Measurements from ENCODE around the gene NR2F2.

NR2F2 gene

DNA sequence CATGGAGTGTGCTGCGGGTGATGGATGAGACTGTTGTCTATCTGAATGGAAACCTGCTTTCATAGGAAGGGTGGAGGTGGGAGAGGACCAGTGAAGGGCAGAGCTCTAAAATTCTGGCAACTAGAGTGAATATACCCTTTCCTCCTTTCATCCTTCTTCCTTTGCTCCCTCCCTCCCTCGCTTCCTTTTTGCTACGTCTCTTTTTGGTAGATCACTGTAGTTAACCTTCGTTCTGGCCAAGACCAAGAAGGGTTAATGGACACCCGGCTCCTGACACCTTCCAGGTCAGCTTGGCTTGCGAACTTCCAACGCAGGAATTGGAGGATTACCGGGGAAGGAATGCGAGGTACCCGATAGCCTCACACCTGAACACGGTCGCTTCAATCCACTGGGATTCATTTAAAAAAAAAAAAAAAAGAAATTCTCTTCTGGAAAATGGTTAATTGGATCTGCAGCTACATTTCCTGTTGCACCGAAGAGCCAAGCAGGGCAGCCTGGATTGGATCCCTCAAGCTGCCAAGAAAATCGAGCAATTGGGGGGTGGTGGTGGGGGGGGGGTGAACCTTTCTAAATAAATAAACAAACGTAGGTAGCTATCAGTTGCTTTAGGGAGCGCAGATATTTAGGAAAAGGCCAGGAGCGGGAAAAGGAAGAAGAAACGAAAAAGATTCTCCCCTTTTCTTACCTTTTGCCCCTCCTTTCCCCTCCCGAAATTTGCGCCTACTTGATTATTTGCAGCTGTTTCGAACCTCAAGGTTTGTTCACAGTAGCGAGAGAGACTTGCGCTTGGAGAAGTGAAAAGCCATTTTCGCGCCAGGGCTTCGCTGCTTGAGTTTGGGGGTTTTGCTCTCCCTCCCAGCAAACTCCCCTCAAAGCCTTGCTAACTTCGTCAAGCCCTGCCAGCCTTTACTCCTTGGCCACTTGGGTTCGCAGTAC is 9.5 kb upstream of the NR2F2 start:
- peak in 1 of 2 experiments; percentile 22 for DNase-seq

DNA sequence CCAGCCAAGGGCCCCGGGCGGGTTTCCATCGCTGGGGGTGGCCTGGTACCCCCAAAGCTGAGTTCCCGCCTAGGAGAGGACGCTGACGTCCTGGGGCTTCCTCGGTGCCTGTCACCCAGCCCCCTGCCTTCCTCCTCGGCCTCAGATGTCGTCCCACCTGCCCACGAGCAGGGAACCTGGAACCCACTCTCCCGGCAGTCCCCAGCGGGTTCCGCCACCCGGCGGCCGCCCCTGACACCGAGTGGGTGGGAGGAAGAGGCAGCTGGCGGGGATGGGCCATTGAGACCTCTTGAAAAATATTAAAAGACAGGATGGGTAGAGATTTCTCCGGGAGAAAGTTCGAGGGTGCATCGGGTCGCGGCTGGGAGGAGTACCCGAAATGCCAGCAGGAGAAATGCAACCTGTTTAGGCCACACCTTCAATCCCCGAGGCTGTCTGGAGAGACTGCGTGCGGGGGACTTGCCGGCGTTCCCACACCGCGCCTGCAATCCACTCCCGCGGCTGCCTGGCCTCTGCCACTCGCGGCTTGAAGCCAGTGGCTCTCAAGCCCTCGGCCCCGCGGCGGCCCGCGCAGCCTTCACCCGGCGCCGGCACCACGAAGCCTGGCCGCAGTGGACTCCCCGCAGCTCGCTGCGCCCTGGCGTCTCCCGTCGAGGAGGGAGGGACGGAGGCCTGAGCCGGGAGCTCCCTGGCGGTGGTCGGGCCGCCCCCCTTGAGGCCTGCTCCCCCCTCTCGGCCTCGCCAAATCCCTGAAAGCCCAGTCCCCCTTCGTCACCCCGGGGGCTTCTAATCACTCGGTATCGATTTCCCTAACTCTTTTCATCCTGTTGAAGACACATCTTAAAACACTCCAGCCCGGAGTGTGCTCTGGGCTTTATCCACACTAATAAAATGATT is 8.6 kb upstream of the NR2F2 start:
- DNase-seq = peak; percentile 48 to 66

DNA sequence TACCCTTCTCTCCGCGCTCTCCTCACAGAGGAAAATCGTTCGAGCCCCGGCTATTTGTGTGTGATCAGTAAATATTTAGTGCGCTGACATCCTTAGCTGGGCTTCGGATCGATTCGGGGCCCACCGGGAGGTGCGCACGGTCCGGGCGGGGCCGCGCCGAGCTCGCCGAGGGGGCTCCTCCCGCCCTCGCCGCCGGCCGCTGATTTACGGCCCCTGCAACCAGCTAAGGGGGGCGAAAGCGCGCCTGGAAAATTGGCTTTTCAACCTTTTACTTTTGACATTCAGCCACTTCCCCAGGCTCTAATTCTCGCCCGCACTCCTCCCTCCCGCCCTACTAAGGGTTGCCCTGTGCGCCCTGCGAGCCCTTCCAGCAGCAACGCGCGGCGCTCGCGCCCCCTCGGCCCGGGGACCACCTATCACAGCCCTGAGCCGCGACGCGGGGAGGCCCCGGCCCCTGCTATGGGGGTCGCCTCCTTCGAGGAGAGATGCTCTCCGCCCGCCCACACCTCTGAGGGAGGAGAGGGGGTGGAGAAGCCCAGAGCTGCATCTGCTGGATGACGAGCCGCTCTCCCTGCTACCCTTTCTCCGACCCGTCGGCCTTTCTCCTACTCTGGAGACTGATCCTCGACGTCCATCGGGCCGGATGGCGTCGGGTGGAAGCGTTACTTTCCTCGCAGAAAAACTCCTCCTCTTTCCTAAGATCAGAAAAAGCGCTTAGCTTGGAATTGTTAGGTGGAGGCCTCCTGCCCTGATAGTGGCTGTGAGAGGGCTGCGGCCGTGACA is 7.8 kb upstream of the NR2F2 start:
- no peak for DNase-seq

DNA sequence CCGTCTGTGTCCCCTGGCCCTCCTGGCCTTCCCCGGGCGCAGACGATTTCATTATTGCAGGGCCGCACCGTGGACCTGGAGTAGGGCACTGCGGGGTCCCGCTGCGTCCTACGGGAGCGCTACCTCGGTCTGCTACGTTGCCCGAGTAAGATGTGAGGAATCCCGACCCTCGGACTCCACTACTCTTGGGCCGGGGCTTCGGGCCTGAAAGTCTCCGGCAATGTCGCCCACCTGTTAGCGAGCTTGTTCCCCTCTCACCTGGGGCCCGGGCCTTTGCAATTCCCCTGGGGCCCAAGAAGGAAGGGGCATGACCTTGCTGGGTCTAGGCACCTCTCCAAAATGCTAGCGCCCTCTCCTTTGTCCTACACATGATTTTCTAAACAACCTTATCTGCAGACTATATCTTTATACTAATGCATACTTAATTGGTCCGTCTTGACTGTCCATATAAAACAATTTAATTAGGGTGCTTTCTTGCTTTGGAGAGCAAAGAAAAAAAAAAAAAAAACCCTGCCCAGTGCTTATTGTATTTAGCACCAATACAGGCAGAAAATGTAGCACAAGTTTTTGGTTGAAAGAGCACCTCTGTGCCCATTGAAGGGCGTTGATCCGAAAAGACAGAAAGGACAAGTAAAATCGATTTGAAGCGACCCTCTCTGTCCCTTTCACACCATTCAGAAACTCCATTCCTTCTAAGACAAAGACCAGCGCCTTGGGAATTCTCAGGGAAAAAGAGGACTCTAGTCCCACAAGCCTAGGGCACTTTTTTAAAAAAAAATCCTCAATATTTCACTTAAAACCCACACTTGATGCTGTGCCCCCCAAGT is 7.0 kb upstream of the NR2F2 start:
- DNase-seq = no peak

DNA sequence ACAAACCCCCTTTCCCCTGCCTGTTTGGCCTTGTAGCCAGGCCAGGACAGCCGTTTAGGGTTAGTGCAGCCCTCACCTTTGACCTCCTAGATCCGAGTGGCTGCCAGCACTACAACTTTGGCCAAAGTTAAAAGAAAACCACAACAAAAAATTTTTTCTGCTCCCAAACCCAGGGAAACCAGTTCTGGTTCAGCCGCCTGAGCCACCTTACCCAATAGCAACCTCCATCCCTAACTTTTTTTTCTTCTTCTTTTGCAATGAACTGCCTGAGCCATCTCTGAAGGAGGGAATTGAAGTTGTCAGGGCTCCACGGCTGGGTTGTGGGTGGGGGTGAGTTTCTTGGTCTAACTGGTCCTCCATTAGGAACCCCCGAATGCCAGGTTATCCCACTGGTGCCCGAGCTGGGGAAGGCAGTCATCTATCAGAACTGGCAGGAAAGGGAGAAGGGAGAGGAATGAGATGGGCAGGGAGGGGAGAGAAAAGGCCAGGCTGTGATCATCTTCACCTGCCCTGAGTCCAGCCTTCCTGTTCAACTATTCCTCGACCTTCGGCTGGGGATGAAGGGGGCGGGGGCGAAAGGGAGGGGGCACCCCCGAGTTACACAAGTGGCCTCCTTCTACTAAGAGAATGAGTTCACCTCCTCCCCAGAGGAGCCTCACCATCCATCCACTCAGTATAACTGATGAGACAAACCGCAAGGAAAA is 6.2 kb upstream of the NR2F2 start:
- no peak for DNase-seq

DNA sequence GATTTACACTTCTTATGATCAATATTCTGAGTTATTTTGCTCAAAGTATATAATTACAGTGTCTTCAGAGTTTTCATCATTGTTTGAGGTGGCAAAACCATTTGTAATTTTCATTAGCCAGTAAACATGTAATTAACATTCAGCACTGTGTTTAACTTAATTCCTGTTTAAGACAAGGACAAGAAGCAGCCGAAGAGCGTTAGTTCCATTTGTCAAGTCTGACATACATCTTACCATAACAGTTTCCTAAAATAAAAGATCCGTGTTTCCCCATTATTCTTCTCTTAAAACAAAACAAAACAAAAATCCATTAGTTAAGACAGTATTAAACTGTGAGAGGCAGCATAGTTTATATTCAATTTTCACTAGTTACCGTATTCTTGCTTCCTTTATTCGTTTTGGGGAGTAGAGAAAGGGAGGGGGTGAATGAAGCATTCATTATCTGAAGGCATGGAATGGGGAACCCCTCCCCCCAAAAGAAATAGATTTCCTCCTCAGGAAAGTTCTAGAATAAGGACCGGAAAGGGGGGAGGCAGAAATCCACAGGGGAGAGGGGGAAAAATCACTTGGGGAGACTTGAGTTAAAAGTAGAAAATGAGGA is 5.5 kb upstream of the NR2F2 start:
- DNase-seq = no peak

DNA sequence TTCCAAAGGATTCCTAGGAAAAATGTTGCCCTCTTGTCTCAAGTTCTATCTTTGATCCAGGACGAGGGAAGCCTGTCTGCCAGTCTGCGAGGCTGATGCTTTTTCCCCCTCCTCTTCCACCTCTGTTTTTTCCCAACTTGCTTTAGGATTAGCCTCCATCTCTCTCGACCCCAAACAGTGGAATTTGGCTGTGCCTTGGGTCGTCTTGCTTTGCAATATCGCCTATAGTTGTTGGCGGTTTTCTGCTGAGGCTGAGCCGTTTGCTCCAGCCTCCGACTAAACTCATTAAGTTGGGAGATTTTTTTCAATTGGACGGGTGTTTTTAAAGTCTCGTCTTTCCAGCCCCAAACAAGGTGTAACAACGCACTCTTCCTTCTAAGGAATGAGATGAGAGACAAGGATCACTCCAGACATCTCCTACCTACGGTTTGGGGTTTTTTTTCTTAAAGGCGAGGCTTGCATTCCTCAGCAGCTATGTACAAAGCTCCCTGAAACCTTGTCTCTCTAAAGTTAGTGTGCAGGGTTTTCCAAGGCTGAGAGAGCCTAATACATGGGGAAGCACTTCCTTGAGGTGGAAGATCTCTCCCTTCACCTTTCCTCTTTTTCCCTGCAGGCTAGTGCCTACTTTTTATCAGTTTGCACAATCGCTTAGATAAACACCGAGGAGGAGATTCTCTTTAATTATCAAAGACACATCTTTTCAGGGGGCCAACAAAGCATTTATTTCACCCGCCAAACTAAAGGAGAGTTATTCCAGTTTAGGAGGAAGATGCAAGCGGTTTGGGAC is 4.8 kb upstream of the NR2F2 start:
- DNase-seq = no peak

DNA sequence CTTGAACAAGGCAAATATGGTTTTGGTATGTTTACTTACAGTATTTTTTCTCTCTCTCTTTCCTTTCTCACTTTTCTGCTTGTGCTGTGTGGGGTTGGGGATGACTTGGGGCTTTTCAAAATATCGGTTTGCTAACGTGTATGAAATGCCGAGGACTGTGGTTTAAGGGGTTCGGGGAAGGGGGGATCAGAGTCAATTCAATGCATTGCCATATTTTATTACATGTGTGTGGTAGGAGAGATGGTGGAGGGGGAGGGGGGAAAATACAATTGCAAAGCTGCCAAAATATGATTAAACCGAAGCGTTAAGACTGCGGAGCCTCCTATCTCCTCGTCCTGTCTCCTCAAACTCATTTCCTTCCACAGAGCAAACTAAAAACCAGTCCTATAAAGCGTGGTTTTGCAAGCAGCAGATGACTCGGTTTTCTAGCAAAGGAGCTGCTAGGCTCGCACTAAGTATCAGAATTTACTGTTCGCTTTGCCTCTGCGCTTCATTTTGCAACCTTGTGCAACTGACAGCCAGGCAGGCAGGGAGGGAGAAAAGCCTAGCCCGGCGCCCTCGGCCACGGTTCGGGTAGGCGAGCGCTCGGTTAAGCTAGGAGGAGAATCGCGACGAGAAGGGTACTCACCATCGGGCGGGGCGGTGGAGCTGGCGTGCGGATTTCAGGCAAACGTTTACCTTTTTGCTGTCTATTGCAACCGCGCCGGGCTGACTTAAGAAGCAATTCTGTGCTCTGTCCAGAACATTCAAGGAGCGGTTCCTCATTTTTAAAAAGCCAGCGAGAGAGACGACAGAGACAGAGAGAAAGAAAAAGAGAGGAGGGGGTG is 4.0 kb upstream of the NR2F2 start:
- peak in 1 of 2 experiments; percentile 71 for DNase-seq

DNA sequence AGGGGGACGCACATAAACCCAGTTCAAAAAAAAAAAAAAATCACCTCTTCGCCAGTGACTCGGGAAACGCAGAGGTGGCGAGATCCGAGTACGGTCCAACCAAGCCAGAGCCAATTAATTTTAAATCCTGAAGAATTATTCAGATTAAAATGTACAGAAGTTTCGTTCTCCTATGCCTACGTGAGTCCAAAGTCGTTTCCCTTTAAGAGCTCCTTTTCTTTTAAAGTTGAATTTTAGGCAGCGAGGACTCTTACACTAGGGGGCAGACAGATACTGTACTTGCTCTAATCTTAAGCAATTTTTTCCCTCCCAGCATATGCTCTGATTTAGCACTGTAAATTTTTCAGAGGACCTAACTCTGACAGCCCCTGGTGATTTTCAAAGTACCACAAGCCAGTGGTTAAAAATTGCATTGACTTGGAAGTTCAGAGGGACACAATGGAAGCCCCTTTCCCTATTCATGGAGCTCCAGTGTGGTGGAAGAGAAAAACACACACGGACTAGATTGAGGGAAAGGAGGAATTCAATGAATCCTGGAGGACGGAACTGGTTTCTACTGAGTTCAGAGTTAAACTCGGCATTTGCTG is 3.3 kb upstream of the NR2F2 start:
- peak; percentile 76 to 92 for DNase-seq

DNA sequence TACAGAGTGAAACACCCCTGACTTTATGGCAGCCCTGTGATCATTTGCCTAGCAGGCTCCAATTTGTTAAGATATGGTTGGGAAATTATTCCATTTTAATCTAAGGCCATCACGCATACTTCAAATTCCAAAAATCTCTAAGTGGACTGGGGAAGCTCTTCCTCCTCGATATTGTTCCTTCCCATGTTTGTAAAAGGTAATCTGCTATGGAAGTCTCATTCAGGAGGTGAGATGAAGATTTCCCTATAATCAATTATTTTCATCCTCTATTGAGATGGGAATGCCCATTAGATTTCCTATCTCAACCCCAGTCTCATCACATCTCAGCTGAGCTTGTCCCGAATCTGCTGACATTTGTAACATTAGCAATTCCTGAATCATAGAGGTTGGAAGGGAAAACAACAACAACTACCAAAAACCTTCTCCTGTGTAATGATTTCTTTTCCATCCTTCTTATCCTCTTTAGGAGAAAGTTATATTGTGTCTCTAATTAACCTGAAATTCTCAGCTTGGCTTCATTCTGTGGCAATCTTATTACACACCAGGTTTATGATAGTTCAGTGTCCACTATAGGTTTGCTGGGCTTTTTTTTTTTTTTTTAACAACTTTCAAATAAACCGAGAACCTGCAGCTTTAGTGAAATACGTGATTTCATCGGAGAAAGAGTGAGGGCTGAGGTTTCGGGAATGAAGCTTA is 2.2 kb upstream of the NR2F2 start:
- DNase-seq = no peak

DNA sequence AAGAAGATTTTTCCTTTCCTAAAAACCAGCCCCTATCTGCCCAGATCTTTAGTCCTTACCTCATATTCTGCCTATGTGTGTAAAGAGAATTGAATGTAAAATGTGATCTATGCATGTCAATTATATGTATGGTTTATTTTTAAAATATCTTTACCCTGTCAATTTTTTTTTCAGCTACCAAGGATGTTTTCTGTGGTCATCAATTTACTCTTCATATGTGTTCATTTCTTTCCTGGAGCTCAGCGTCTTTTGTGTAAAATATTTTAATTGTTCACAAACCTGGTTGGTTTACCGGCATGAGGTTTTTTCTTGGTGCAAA is 1.7 kb upstream of the NR2F2 start:
- no peak for DNase-seq

DNA sequence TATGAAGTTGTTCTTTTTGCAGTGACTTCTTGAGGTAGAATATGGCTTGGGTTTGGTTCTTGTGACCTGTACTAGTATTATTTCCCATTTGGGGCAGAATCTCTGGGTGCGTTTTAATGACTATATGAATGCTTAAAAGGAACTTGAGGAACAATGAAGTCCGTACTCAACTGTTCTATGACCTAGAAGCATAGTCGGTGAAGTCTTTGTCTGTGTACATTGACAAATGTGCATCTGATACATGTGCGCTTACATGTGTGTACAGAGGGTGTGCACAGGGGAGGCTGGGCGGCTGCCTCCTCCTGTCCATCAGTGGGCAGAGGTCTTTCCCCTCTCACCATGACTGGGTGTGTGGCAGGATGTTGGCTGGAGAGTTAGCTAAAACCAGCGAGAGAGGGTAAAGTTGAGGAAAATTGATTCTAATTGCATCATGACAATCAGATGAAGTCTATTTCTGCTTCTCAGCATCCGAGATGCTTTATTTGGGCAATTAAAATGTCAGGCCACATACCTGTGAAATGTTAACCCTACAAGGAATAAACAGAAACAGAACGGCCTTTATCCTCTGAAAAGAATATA is 1.0 kb upstream of the NR2F2 start:
- DNase-seq = no peak

DNA sequence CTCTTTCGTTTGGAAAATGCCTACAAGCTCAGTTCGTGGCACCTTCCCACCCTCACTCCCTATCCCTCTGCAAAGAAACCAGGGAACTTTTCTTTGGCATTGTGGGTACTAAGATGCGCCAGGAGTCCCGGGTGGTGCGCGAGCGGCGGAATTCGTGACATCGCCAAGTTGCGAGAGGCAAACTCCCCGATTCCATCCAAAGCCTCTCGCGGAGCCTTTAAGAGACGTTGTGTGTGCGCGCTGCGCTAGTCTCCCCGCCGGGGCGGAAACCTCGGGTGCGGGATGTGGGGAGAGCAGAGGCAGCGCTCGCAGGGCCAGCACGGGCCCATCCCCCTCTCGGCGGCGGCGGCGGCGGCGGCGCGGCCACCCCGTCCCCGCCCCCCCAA is 443 bp upstream of the NR2F2 start:
- peak; percentile 58 to 78 for DNase-seq

DNA sequence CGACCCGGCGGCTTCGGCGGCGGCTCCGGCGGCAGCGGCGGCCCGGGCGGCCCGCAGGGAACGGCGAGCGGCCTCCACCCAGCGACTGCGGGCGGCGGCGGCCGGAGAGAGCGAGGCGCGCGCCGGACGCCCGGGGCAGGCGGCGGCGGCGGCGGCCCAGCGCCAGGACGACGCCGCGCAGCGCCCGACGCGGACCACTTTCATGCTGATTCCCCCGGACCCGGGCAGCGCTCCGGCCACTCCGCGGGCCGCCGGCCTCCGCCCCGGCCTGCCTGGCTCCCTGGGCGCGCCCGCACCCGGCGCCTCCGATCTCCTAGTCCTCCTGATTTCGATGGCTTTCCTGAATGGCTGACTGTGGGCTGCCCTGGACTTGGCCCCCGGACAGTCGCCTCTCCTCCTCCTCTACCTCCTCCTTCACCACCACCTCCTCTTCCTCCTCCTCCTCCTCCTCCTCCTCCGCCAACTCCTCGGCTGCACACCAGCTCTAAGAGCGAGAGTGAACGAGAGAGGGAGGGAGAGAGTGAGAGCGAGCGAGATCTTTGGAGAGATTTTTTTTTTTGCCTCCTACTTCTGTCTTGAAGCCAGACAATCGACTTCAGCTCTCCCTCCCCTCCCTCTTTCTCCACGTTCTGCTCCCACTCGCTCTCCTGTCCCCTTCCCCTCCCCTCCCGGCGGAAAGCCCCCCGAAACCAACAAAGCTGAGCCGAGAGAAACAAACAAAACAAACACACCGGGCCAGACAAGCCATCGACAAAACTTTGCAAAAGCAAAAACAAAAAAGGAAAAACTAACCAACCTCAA is 844 bp downstream of the NR2F2 start:
- DNase-seq = peak; percentile 19 to 53

DNA sequence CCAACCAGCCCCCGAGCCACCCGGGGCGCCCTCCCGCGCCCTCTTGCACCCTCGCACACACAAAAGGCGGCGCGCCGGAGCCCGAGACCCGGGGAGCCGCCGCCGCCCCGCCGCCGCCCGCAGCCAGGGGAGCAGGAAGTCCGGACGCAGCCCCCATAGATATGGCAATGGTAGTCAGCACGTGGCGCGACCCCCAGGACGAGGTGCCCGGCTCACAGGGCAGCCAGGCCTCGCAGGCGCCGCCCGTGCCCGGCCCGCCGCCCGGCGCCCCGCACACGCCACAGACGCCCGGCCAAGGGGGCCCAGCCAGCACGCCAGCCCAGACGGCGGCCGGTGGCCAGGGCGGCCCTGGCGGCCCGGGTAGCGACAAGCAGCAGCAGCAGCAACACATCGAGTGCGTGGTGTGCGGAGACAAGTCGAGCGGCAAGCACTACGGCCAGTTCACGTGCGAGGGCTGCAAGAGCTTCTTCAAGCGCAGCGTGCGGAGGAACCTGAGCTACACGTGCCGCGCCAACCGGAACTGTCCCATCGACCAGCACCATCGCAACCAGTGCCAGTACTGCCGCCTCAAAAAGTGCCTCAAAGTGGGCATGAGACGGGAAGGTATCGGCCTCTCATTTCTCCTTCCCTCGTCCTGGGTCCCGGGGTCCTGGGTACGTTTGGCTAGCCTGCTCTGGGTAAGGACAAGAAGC is 1.6 kb downstream of the NR2F2 start:
- peak; percentile 61 to 65 for DNase-seq

DNA sequence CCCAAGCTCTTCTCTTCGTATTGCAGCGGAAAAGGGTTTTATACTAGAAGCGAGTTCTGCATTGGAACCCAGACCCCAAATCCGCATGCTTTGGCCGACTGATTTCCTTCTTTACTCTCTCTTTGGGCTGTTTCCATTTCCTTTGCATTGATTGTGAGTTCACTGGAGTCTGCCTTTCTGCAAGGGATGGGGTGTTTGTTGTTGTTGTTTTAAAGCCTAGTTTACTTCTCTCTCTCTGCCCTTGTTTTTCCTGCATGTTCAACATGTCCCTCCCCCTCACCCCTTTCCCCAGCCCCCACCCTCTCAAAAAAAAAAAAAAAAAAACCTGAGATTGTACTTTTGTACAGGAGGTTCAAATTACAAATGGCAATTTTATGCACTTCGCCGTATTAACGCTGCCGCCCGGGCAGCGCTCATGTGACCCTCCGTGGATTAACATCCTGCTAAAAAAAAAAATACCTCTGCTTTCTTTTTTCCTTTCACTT is 2.2 kb downstream of the NR2F2 start:
- DNase-seq = peak in 1 of 2 experiments; percentile 58

All from NCI-H524 (cell line).